GM15510 (cell line): ENCODE data around the gene TK1.

Source experiments
- POLR2A ChIP-seq: IDR thresholded peaks from 3 replicates; pipeline ENCODE4 v1.6.1; 2011; ENCODE audit warnings: borderline replicate concordance; ENCODE audit not compliant: insufficient read length; ENCODE audit errors: extremely low read depth

The TK1 gene

DNA sequence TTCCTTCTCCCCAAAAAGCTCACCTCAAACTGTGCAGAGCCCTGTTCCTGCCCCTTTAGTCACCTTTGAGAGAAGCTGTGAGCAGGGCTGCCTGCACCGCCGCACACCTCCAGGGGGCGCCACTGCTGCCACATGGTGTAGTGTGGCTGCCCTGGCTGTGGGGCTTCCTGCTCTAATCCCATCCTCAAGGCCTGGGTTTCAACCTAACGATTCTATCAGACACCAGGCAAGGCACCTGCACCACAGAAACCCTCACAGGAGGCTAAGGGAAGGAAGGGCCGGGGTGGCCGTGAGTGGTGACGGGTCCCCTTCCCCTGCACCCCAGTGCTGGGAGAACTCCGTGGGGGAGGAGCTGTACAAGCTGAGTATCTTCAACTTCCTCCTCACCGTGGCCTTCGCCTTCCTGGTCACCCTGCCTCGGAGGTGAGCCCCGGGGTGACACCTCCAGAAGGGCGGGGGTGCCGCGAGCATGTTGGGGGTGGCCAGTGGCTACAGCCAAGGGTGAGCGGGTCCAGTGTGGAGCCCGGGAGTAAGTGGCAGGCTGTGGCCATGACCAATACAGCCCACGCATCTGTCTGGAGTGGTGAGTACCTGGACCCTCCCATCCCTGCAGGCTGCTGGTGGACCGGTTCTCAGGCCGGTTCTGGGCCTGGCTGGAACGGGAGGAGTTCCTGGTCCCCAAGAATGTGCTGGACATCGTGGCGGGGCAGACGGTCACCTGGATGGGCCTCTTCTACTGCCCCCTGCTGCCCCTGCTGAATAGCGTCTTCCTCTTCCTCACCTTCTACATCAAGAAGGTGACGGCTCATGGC is 49.3 kb downstream of the TK1 start:
- TF ChIP-seq POLR2A: peak; percentile 37

DNA sequence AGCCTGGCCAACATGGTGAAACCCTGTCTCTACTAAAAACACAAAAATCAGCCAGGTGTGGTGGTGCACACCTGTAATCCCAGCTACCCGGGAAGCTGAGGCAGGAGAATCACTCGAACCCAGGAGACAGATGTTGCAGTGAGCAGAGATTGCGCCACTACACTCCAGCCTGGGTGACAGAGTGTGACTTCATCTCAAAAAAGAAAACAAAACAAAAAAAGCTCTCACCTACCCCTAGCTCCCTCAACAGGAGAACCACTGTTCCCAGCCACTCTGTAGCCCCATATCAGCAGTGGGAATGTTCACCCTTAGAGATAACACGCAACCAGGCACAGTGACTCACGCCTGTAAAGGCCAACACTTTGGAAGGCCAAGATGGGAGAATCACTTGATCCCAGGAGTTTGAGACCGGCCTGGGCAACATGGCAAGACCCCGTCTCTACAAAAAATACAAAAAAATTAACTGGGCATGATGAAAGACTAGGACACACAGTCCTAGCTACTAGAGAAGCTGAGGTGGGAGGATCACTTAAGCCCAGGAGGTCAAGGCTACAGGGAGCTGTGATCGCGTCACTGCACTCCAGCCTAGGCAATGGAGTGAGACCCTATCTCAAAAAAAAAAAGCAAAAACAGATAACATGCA is 50.9 kb downstream of the TK1 start:
- no peak for TF ChIP-seq POLR2A

DNA sequence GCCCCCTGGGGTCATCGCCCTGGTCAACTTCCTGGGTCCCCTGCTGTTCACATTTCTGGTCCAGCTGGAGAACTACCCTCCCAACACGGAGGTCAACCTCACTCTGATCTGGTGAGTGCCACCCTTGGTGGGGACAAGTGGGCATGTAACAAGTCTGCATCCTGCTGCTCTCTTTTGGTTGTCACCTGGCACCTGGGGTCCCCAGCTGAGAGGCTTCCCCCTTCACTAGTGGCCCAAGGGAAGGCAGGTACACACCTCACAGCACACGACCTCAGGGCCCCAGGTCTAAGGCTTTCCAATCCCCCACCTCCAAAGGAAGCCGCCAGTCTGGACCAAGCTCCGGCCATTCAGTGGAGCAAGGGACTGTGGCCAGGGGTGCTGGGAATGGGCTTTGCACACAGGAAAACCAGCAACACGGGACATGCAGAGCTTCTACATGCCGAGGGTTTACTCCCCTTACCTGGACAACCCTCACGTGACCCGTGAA is 51.9 kb downstream of the TK1 start:
- TF ChIP-seq POLR2A: no peak

DNA sequence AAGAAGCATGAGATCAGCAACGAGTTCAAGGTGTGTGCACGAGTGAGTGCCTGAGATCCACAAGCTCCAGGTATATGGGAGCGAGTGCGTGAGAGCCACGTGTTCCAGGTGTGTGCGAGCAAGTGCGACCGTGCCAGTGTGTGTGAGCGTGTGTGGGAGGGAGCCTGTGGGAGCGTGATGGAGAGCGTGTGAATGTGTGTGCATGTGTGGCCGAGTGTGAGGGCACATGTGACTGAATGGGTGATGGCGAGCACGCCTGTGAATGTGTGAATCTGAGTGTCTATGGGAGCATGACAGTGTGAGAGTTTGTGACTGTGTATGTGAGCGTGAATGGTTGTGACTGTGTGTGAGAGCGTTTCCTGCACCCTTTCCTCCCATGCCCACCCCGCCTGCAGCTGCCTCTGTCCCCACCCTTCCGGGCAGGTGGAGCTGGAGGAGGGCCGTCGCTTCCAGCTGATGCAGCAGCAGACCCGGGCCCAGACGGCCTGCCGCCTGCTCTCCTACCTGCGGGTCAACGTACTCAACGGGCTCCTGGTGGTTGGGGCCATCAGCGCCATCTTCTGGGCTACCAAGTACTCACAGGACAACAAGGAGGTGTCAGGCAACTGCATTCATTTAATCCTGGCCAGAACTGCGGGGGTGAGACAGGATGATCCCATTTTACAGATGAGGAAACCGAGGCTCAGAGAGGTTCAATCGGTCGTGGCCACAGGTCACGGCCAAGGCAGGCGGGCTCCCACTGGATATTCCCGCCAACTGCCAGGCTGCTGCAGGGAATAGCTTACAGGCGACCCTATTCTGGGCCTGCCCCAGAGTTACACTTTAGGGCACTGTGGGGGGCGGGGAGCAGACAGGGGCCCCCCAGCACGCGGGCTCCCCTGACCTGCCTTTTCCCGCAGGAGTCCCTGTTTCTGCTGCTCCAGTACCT is 52.6 kb downstream of the TK1 start:
- no peak for TF ChIP-seq POLR2A

DNA sequence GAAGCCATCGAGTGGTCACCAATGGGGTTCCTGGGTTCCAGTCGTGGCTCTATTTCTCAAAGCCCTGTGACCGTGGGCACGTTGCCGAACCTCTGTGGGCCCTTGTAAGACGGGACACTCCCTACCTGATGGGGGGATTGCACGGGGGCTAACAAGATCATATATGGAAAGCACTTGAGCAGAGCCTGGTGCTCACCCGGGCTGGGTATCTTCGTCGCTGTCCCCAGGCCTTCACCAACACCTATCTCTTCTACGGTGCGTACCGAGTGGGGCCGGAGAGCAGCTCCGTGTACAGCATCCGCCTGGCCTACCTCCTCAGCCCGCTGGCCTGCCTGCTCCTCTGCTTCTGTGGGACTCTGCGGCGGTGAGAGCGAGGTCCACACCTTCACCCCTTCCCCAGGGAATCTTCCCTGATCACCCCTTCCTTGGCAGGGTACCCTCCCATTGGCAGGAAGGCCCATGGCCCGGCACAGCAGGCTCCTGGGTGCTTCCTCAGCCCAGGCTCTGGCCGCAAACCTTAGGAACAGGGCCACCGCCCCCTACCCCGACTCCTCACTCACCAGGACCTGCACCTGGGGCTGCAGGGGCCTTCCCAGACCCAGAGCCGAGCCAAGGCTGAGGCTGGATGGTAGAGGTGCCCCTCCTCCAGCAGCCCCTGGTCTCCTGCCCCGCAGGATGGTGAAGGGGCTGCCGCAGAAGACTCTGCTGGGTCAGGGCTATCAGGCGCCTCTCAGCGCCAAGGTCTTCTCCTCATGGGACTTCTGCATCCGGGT is 53.5 kb downstream of the TK1 start:
- TF ChIP-seq POLR2A: no peak

DNA sequence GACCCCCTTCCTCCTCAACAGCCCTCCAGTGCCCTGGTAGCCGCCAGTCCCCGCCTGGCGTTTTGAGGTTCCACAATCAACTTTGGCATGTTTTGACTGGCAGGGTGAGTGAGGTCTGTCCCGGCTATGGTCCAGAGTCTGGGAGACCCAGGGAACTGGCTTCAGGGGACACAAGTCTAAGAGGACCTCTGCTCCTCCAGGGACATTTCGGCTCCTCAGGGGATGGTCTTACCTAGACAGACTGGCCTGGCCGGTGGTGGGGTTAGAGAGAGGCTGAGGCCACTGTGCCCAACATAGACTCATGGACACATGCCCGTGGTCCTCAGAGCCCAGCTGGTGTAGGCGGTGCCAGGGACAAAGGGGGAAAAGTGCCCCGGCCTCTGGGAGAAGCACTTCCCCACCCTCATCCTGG is 54.1 kb downstream of the TK1 start:
- no peak for TF ChIP-seq POLR2A

DNA sequence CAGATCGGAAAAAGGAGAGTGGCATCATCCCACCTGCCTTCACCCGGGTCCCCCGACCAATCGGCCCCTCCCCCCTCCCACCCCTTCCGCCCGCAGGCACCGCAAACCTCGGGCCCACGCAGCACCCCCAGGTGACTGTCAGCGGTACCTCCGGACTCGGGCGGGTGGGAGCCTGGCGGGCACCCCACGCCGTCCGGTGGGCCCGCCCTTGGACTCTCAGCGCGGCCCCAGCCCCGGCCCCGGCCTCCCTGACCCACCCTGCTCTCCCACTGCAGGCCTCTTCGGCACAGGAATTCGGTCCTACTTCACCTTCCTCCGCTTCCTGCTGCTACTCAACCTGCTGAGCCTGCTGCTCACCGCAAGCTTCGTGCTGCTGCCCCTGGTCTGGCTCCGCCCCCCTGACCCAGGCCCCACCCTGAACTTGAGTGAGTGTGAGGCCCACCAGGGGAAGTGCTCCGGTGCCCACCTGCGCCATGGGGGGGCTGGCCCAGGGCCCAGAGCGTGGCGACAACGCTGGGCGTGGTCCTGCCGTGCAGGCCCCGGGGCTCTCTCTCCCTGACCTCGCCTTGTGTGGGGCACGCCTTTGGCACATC is 54.7 kb downstream of the TK1 start:
- TF ChIP-seq POLR2A: peak; percentile 75

DNA sequence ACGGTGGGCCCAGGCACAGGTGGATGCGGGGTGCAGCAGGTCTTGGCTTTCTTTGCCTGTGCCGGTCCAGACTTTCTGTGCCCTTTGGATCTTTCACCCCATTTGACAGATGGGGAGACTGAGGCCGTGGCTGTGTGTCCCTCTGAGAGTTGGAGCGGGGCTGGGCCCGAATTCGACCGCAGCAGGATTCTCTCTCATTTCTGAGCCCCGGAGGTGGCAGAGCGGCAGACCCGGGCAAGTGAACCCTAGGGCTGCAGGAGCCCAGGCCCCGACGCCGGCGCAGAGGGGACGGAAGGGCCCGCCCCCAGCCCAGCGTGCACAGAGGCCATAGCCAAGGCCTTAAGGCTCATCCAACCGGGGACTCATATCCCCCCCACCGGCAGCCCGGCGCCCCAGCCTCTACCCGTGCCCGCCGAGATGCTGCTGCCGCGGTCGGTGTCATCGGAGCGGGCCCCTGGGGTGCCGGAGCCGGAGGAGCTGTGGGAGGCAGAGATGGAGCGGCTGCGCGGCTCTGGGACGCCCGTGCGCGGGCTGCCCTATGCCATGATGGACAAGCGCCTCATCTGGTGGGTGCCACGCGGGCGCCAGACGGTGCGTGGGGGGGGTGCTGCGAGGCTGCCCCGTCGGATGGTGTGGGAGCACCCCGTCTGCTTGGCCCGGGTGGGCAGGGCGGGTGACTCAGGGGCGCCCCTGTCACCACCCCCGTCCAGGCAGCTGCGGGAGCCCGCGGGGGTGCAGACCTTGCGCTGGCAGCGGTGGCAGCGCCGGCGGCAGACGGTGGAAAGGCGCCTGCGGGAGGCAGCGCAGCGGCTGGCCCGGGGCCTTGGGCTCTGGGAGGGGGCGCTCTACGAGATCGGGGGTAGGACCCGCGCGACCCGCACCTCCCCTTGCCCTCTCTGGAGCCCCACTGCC is 55.4 kb downstream of the TK1 start:
- TF ChIP-seq POLR2A: no peak

DNA sequence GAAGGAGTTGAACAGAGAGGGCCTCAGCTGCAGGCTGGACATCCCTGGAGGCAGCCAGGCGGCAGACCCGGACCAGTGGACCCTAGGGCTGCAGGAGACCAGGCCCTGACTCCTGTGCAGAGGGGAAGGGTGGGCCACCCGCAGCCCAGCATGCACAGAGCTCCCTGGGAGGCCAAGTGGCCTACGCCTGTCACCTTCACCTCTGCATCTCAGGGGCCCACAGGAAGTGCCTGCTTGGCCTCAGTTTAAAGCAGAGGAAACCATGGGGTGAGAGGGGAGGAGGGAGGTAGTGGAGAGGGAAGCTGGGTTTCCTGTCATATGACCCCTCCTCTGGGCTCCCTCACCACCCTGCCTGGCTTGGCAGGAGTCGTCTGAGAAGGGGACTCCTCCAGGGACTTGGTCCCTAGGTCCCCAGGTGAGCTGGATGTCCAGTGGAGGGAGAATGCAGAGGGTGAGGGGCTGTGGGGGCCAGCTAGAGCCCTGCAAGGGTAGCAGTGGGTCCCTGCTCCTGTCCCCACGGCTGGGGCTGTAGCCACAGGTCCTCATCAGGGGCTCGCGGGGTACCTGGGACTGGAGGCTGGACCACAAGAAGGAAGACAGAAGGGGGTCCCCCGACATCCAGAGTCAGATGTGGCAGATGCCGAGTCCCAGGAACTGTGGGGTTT is 56.3 kb downstream of the TK1 start, which contains the start of gene TMC8:
TMC8 (plus strand) TSS at position 335 of the 665 bp plus-strand sequence. CDS start 818 bp downstream, outside the sequence.
- TF ChIP-seq POLR2A: peak; percentile 76

DNA sequence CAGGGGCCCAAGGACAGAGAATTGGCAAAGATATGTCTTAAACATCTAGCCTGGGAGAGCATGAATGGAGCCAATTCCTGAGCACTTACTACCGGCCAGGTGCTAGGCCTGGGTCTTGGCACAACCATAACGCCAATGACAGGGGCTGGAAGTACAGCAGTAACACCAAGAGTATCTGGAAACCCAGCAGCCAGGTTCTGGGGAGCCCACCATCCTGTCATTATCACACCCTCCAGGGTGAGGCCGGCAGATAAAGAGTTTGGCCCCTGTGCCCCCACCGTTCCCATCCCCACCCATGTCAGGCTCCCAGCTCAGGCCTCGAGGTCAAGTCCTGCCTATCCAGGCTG is 56.8 kb downstream of the TK1 start:
- TF ChIP-seq POLR2A: no peak

DNA sequence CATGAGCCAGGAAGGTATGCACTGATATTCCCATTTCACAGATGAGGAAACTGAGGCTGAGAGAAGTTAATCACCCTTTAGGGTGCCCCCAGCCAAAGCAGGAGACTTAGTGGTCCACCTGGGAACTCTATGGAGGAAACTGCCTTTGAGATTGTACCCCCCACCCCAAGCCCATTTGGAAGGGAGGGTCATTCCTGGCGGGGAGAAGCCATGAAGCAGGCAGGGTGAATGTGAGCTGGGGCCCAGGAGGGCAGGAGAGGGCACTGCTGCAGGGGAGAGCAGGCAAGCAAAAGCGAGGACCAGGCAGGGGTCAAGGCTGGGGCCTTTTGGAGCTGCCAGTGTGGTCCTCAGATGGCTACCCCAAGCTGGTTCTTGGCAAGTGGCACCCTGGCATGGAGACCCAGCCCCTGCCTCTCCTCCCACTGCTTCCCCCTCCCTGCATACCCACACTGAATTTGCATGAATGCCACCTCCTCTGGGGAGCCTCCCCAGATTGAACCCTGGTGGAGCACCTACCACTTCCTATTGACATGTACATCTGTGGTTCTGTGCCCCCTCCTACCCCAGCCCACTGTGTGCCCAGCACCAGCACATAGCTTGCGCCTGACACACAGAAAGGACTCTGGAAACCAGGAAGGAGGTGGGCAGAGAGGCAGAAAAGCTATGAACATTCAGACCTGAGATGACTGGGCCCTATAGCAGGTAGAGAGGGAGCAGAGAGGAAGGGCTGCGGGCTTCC is 57.3 kb downstream of the TK1 start:
- no peak for TF ChIP-seq POLR2A
